GM12873 (cell line): Measurements from ENCODE around the gene ALLC.

Experiments
- TF ChIP-seq, protein P1 (sequence below): IDR thresholded peaks from 2 replicates; pipeline ENCODE4 v1.5.1; 2012; ENCODE audit warnings: low read depth, mild to moderate bottlenecking, moderate library complexity, low read length, control low read depth; ENCODE audit not compliant: insufficient read depth; ENCODE audit errors: missing control alignments

Gene ALLC

DNA sequence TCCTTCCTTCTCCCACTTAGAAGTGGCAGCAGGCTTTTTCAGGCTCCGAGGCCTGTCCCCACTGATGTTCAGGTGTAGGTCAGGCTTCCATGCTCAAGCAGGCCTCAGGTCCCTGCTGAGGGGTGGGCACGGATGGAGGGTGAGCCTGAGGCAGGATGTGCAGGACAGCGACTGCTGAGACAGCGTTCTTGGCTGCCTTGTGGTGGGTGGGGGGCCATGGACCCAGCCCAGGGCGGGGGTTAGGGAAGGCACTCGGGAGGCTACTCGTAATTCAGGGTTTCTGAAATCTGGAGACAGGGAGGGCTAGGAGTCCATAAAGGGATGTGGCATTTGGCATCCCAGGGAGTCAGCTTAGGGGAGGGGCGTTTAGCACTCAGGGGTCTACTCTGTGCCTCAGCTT is 32.8 kb upstream of the ALLC start:
- TF ChIP-seq, protein P1, sequence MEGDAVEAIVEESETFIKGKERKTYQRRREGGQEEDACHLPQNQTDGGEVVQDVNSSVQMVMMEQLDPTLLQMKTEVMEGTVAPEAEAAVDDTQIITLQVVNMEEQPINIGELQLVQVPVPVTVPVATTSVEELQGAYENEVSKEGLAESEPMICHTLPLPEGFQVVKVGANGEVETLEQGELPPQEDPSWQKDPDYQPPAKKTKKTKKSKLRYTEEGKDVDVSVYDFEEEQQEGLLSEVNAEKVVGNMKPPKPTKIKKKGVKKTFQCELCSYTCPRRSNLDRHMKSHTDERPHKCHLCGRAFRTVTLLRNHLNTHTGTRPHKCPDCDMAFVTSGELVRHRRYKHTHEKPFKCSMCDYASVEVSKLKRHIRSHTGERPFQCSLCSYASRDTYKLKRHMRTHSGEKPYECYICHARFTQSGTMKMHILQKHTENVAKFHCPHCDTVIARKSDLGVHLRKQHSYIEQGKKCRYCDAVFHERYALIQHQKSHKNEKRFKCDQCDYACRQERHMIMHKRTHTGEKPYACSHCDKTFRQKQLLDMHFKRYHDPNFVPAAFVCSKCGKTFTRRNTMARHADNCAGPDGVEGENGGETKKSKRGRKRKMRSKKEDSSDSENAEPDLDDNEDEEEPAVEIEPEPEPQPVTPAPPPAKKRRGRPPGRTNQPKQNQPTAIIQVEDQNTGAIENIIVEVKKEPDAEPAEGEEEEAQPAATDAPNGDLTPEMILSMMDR, result no peak

DNA sequence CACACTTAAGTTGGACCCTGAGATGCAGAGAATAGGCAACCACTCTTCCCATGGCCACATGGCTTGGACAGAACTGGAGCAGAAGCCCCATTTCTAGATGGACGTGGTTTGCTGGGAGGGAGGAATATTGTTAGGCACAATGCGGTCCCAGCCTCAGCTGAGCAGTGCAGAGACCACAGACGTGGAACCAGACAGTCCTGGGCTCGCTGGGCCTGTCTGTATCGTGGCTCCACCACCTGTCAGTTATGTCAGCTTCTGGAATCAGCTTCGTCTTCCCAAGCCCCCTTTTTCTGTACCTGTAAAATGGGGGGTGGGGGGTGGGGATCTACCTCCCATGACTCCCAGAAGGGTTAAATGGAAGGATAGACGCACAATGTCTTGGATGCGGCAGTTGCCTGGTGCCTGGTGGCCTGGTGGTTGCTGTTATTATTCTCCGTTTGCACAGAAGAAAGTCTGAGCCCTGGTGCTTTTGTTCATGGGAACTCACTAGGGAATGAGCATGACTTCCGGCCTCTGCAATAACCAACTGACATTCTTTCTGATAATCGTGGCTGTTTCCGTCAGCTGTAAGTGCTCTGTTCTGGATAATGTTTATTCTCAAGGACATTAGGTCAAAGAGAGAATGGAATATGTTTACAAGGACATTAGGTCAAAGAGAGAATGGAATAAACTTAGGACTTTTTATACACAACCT is 31.7 kb upstream of the ALLC start:
- TF ChIP-seq, protein P1, result no peak

GRCh38 chr2:3626812-3627499 is 31.0 kb upstream of the ALLC start:
- TF ChIP-seq, protein P1, result no peak

DNA sequence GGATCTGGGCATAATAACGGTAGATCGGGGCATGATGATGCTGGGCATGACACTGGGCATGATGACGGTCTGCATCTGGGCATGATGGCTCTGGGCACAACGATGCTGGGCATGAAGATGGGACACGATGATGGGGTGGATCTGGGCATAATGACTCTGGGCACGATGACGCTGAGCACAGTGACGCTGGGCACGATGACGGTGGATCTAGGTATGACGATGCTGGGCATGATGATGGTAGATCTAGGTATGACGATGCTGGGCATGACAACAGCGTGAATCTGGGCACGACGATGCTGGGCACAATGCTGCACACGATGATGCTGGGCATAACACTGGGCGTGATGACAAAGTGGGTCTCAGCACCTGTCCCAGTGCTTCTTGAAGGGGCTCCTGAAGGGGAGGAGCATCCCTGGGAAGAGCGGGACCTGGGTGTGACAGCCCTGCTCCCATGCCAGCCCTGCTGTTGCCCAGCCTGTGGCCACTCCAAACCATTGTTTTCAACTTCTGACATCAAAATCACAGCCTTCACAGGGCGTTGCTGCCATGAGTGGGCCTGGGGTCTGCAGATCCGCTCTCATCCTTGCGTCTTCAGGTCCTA is 30.4 kb upstream of the ALLC start:
- TF ChIP-seq, protein P1, result no peak

- TF ChIP-seq, protein P1, result no peak
These were observed 29.7 kb upstream of the ALLC start for GRCh38 chr2:3628241-3628679.

GRCh38 chr2:3628800-3629199 is 29.2 kb upstream of the ALLC start:
- TF ChIP-seq, protein P1, result no peak

DNA sequence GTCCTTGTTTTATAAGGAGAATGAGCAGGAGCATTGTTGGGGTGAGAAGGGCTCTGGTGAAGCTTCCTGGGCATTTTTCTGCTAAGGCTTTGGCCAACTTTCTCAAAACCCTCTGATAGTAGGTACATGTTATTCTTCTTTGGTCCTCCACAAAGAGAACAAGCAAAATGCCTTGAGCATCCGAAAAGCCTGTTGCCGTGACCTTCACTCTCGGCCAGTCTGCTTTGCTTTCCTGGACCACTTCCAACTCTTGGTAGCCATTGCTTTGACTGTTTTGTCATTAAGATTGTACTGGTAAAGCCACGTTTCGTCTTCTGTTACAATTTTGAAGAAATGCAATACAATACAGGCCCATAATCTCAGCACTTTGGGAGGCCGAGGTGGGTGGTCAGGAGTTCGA is 27.4 kb upstream of the ALLC start:
- TF ChIP-seq, protein P1, result no peak
